Omental fat pad (tissue), 4 donors: ENCODE data around the gene STAM. TPM values are rescaled to one million over a fixed set of nuclear protein-coding genes. Genes with fewer than 3 reads are reported as not detected.
A peak's percentile ranks its signal among the peaks of the same experiment; 100 is the strongest.

Experiments
- ATAC-seq: fragments of 150-250 bp; one replicate; pipeline ENCODE4 v1.9.1; 2016; ENCODE audit warnings: mild to moderate bottlenecking, moderate library complexity; ENCODE audit not compliant: low FRiP score
- DNase-seq: peaks from one replicate; pipeline ENCODE4 v3.0.0-alpha.2; 2019; ENCODE audit warnings: low spot score
- CTCF ChIP-seq, 3 donors: fragments of 450-650 bp; IDR thresholded peaks; one replicate each; pipeline ENCODE4 v1.5.1; 2016 to 2017; ENCODE audit warnings: antibody characterized with exemption in 3 of 3, mild to moderate bottlenecking in 3 of 3, moderate library complexity in 2 of 3
- total RNA-seq, 4 donors: library from RNA; depleted of rRNA; stranded (reverse); fragments of >200 nt; gene quantifications; one replicate each; pipeline ENCODE4 v1.1.0, GENCODE V29; 2016

The STAM gene
- total RNA-seq, 4 donors from 2014 or later = 19.1 to 28.1 (median 22.1) TPM

GRCh38 chr10:17743437-17743836 is 99.5 kb downstream of the STAM start:
- no peak for TF ChIP-seq CTCF (IDR thresholded peaks at IDR 0.05)
- DNase-seq (no peak), ATAC-seq (no peak)

- DNase-seq = no peak
- no peak for ATAC-seq
- TF ChIP-seq CTCF (IDR thresholded peaks at IDR 0.05) = no peak
Observed at GRCh38 chr10:17744341-17744861, 100.5 kb downstream of the STAM start.

DNA sequence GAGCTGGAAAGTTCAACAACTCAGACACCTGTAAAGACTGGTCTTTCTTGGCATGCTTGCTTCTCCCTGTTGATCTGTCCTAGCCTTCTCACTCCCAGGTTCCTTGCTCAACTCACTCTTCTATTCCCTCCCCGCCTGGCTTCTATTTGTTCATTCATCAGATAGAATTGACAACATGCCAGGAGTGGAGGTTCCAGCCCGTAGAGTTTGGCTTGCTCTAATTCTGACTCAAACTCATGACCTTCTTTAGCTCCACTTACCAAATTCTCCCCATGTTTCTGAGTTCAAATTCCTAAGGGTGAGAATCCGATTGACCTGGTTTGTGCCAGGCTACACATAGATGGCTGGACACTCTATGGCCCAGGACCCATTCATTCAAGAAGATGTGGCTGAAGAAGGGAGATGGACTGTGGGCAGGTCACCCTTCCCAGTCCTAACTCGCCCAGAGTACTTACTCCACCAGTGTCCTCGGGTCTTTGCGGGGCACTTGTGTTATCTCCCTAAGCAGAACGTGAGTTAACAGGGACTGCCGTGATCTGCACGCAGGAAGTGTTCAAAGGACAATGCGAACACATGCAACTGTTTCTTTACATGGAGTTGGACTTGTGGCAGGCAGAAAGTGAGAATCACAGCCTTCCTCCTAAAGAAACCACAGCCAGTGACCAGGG is 104.1 kb downstream of the STAM start:
- ATAC-seq (peak; percentile 51), DNase-seq (no peak)
- TF ChIP-seq CTCF (IDR thresholded peaks at IDR 0.05) = no peak

GRCh38 chr10:17749890-17750289 is 105.9 kb downstream of the STAM start:
- no peak for TF ChIP-seq CTCF (IDR thresholded peaks at IDR 0.05)

DNA sequence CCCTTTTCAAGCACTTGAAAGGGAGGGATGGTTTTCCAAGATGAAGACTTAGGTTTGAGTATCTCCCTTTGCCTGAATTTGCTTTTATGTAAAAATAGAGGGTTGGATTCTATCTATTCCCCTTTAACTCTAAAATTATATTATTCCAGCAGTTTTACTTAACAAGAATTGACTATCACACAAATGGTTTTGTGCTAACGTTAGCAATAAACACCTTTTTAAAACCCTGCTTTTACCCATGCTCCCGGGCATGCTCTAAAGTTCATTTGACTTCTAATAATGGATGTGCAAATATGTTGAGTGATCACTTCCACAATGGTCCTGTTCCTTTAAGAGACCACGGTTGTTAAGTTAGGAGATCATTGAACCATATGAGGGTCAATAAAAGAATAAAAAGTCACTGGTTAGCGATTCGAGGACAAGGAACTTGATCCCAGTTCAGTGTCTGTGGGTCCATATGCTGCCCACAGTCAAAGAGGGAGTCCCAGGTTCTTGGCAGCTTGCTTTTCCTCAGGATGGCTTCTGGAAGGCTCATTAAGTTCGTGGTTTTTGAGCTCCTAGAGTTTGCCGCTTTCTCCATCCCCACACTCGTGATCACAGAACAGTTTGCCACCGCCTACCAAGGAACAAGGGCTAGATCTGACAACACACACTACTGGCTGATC is 108.0 kb downstream of the STAM start, which contains the start of gene TMEM236:
Gene TMEM236 (plus strand): TSS at position 421 of the 665 bp plus-strand sequence. CDS start 95 bp downstream, at position 516.
- ATAC-seq = no peak
- TF ChIP-seq CTCF (IDR thresholded peaks at IDR 0.05) = no peak

More at GRCh38 chr10:17749890-17750289, 105.9 kb downstream of the STAM start:
- no peak for ATAC-seq
- DNase-seq = no peak

DNA sequence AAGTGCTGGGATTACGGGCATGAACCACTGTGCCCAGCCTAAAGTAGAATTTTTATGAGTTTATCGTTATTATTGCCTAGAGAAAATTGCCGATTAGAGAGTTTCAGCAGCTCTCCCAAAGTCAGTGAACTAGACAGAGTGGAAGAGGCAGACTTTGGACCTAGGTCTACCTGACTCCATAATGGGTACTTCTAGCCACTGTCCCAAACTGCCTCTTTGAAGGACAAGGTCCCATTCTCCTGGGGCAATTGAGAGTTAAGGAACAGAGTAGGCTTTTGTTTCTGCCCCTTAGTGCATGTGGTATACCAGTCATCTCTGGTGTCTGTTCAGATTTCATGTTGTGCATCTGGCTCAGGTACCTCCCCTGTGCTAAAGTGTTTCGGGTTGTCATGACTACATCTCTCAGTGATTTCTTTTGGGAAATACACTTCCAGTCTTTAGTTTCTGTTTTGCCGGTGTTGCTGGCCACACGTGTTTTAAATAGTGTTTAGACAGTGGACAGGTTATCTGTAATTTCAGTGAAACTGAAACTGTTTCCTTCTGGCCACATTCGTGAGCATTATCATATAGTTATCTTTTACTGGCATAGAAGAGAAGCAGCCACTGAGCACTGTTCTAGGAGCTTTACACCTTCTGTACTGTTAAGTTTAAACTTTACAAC is 112.7 kb downstream of the STAM start:
- ATAC-seq = peak; percentile 54
- TF ChIP-seq CTCF (IDR thresholded peaks at IDR 0.05) = no peak
- no peak for DNase-seq

More for the DNA sequence above, 108.0 kb downstream of the STAM start, which contains the start of gene TMEM236:
- DNase-seq = no peak
